DND-41 (cell line): ENCODE results near the gene CSPG5.

ENCODE experiments used
- ATAC-seq: fragments of 200-7000 bp; cut with Tn5 transposase; 3 replicates; pipeline ENCODE4 v1.9.1; 2021; ENCODE audit warnings: low read depth; ENCODE audit not compliant: insufficient read depth
- DNase-seq: peaks from one replicate; pipeline ENCODE4 v3.0.0-alpha.2; 2020
- H2AFZ ChIP-seq: 2 replicates; pipeline ENCODE4 v1.6.0; 2012; ENCODE audit warnings: low read depth, low read length
- H3K27ac ChIP-seq: 2 replicates; pipeline ENCODE4 v1.5.1; 2012; ENCODE audit warnings: low read length, inconsistent platforms
- H3K27me3 ChIP-seq: fragments of 200-600 bp; sonication (generic); 2 replicates; pipeline ENCODE4 v1.6.0; 2012; ENCODE audit warnings: low read length, mild to moderate bottlenecking, inconsistent platforms; ENCODE audit not compliant: insufficient read depth, poor library complexity
- H3K36me3 ChIP-seq: 2 replicates; pipeline ENCODE4 v1.5.1; 2012; ENCODE audit warnings: low read length, inconsistent platforms; ENCODE audit not compliant: insufficient read depth
- H3K4me1 ChIP-seq: 2 replicates; pipeline ENCODE4 v1.5.1; 2012; ENCODE audit warnings: mild to moderate bottlenecking, low read length; ENCODE audit not compliant: insufficient read depth
- H3K4me2 ChIP-seq: 2 replicates; pipeline ENCODE4 v1.6.0; 2012; ENCODE audit warnings: mild to moderate bottlenecking, moderate library complexity, low read length, inconsistent platforms; ENCODE audit not compliant: insufficient read depth
- H3K4me3 ChIP-seq, 2 experiments: fragments of 200-600 bp in 1 of 2; shearing (Covaris generic) in 1 of 2; 2 replicates each; pipeline ENCODE4 v1.5.1; 2012 to 2016; ENCODE audit warnings: inconsistent platforms in 2 of 2, low read length in 2 of 2, mild to moderate bottlenecking in 2 of 2, low read depth in 1 of 2, moderate library complexity in 1 of 2
- H3K79me2 ChIP-seq: 2 replicates; pipeline ENCODE4 v1.6.0; 2012; ENCODE audit warnings: low read length, inconsistent platforms; ENCODE audit not compliant: insufficient read depth
- H3K9ac ChIP-seq: 2 replicates; pipeline ENCODE4 v1.6.0; 2012; ENCODE audit warnings: low read depth, mild to moderate bottlenecking, inconsistent platforms, low read length, moderate library complexity
- H3K9me3 ChIP-seq: 2 replicates; pipeline ENCODE4 v1.5.1; 2012; ENCODE audit warnings: low read length, moderate library complexity, mild to moderate bottlenecking, inconsistent platforms; ENCODE audit not compliant: insufficient read depth, severe bottlenecking
- H4K20me1 ChIP-seq: 2 replicates; pipeline ENCODE4 v1.6.0; 2012; ENCODE audit warnings: low read length; ENCODE audit not compliant: insufficient read depth
- EZH2 ChIP-seq: IDR thresholded peaks from 3 replicates; pipeline ENCODE4 v1.6.1; 2012; ENCODE audit warnings: borderline replicate concordance, low read depth, mild to moderate bottlenecking, moderate library complexity, low read length, inconsistent platforms; ENCODE audit not compliant: severe bottlenecking
- TF ChIP-seq, protein P1 (sequence below): IDR thresholded peaks from 2 replicates; pipeline ENCODE4 v1.5.1; 2012; ENCODE audit warnings: borderline replicate concordance, low read length, moderate library complexity, mild to moderate bottlenecking; ENCODE audit not compliant: poor library complexity, severe bottlenecking; ENCODE audit errors: extremely low read depth

The CSPG5 gene

DNA sequence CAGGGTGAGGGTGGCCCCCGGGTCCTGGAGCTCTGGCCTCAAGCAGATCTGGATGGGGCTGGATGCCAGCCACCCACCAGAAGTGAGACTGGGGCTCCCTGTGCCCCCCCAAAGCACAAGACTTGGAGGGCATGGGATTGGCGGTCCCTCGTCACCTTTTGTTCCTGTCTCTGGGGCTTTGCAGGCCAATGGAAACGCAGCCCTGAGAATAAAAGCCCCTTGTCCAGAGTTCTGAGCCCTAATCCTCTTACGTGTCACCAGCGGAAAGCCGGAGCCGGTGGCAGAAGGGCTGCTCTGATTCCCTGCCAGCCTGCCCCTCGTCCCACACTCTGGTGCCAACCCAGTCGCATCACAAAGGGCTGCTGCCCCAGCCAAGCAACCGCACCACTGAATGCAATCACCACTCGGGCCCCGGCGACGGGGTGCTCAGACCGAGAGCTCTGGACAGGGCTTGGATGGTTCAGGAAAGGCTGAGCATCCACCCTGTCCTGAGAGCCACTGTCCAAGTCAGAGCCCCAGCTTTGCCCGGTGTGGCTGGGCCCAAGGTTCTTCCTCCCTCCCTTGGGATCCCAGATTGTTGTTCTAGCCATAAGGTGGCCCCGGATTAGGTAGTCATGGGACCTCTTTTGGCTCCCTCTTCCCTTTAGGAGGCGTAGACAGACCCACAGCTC lies 42.3 kb downstream of the CSPG5 start:
- H3K4me3 ChIP-seq = no peak overlapping the region
- no peaks in the 10 kb centered on the region for H3K4me1 ChIP-seq
- no peak overlapping the region for H3K9ac ChIP-seq
- no peaks in the 10 kb centered on the region for H3K27me3 ChIP-seq
- no peak overlapping the region for H3K4me2 ChIP-seq
- no peaks in the 10 kb centered on the region for H4K20me1 ChIP-seq
- no peak overlapping the region for H3K27ac ChIP-seq
- no peak for TF ChIP-seq EZH2
- TF ChIP-seq, protein P1, sequence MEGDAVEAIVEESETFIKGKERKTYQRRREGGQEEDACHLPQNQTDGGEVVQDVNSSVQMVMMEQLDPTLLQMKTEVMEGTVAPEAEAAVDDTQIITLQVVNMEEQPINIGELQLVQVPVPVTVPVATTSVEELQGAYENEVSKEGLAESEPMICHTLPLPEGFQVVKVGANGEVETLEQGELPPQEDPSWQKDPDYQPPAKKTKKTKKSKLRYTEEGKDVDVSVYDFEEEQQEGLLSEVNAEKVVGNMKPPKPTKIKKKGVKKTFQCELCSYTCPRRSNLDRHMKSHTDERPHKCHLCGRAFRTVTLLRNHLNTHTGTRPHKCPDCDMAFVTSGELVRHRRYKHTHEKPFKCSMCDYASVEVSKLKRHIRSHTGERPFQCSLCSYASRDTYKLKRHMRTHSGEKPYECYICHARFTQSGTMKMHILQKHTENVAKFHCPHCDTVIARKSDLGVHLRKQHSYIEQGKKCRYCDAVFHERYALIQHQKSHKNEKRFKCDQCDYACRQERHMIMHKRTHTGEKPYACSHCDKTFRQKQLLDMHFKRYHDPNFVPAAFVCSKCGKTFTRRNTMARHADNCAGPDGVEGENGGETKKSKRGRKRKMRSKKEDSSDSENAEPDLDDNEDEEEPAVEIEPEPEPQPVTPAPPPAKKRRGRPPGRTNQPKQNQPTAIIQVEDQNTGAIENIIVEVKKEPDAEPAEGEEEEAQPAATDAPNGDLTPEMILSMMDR = no peak
- ATAC-seq (no peak), DNase-seq (no peak)
- H2AFZ ChIP-seq = no peak overlapping the region
- H3K79me2 ChIP-seq = no peaks in the 10 kb centered on the region
- no peaks in the 10 kb centered on the region for H3K36me3 ChIP-seq
- no peaks in the 10 kb centered on the region for H3K9me3 ChIP-seq

DNA sequence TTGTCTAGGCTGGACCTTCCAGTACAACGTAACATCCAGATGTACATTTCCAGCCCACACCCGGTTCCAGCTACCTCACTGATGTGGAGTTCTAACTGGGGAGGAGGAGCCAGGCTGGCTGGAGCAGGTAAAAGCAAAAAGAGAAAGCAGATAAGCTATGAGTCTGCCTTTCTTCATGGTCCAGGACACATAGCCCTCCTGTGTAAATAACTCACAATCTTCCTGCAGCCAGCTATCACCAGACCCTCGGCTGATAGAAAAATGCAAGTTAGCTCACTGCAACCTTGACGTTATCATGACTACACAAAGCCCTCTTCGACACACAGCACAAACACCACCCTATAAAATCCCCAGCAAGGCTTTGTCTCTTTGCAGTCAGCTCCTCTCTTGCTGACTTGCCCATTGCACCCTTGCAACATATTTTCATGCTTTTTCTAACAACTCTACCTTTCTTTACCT lies 44.6 kb downstream of the CSPG5 start:
- Histone ChIP-seq H3K4me2 (no peak overlapping the region), H3K9ac (no peak overlapping the region), H3K79me2 (no peaks in the 10 kb centered on the region), H3K9me3 (no peaks in the 10 kb centered on the region), H3K4me1 (no peaks in the 10 kb centered on the region), H2AFZ (no peak overlapping the region), H3K27ac (no peak overlapping the region), H3K4me3 (no peak overlapping the region), H3K27me3 (no peaks in the 10 kb centered on the region), H3K36me3 (no peaks in the 10 kb centered on the region), H4K20me1 (no peaks in the 10 kb centered on the region)
- DNase-seq = no peak
- TF ChIP-seq EZH2 = no peak
- TF ChIP-seq, protein P1 = no peak
- ATAC-seq = no peak

DNA sequence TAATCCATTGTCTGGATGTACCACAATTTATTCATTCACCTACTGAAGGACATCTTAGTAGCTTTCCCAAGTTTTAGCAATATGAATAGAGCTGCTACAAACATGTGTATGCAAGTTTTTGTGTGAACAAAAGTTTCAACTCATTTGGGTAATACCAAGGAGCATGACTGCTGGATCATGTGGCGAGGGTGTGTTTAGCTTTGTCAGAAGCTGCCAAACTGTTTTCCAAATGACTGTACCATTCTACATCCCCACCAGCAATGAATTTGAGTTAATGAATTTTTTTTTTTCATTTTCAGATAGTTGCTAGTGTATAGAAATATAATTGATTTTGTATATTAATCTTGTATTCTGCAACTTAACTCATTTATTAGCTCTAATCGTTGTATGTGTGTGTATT lies 45.2 kb downstream of the CSPG5 start:
- H4K20me1 ChIP-seq = no peaks in the 10 kb centered on the region
- H3K36me3 ChIP-seq = no peaks in the 10 kb centered on the region
- H3K4me2 ChIP-seq = no peak overlapping the region
- H3K4me3 ChIP-seq = no peak overlapping the region
- no peak overlapping the region for H3K9ac ChIP-seq
- no peak for TF ChIP-seq EZH2
- TF ChIP-seq, protein P1 = no peak
- H3K79me2 ChIP-seq = no peaks in the 10 kb centered on the region
- H3K27ac ChIP-seq = no peak overlapping the region
- no peaks in the 10 kb centered on the region for H3K4me1 ChIP-seq
- ATAC-seq (no peak), DNase-seq (no peak)
- H3K9me3 ChIP-seq = no peaks in the 10 kb centered on the region
- H2AFZ ChIP-seq = no peak overlapping the region
- H3K27me3 ChIP-seq = no peaks in the 10 kb centered on the region
